Endometrium (tissue), 2 donors: ENCODE data around the gene SNAPC2.

ENCODE experiments used
- FAIRE-seq: peaks from 2 replicates; lab custom pipeline; 2012; peaks lifted over from hg19 to GRCh38; lab: Jason Lieb, UNC
- donor health status: control.
- donor health status: control.

The SNAPC2 gene

GRCh38 chr19:7968796-7969554, 48.8 kb downstream of the SNAPC2 start:
- no peak for FAIRE-seq

GRCh38 chr19:7969555-7969939, 49.4 kb downstream of the SNAPC2 start:
- no peak for FAIRE-seq

- FAIRE-seq: no peak
These were observed 50.7 kb downstream of the SNAPC2 start for GRCh38 chr19:7970716-7971448.

GRCh38 chr19:7971553-7972520, 51.7 kb downstream of the SNAPC2 start:
- FAIRE-seq: no peak
